ENCODE results near the gene SLC39A3.
"Not testable (repeated sequence)": the region's sequence is repeated elsewhere in the genome, so short reads cannot be mapped to it uniquely, and the experiment has no call there.

Gene SLC39A3

DNA sequence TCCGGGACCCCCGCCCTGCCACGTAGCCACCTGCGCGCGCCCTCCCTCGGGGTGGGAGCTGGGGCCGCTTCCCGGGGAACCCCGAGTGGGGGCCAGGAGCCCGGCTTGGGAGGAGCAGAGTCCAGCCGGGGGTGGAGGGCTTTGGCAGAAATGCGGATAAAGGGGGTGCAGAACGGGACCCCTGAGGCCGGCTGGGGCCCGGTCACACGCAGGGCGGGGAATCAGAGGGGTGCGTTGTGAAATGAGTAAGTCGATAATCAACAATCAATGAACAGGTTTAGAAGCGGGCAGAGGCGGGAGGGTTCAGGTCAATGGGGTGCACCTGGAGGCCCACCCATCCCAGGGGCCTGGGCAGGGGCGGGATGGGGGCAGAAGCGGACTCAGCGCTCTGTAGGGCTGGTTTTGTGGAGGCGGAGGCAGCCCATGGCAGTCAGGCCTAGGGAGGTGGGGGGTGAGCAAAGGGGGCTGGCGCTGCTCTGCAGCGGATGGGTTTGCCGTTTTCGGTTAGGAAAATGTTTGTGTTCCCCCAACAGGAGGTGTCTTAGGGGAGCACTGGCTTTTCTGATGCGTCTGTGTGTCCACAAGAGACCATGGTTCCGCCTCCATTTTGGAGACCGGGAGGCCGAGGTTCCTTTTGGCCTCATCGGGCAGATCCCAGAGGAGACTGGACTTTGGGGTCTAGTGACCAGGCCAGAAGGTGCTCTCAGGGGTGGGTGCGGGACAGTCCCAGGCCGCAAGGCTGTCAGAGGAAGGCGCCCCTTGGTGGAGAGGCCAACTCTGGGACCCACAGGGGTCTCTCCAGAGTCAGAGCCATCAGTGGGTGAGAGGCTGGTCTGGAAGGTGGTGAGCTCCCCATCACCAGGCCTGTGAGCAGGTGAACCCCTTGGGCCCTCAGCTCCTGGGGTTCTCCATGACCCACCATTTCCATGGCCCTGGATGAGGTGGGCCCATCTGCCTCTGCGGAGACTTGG is 18.0 kb downstream of the SLC39A3 start:
- DNase-seq = no peak

DNA sequence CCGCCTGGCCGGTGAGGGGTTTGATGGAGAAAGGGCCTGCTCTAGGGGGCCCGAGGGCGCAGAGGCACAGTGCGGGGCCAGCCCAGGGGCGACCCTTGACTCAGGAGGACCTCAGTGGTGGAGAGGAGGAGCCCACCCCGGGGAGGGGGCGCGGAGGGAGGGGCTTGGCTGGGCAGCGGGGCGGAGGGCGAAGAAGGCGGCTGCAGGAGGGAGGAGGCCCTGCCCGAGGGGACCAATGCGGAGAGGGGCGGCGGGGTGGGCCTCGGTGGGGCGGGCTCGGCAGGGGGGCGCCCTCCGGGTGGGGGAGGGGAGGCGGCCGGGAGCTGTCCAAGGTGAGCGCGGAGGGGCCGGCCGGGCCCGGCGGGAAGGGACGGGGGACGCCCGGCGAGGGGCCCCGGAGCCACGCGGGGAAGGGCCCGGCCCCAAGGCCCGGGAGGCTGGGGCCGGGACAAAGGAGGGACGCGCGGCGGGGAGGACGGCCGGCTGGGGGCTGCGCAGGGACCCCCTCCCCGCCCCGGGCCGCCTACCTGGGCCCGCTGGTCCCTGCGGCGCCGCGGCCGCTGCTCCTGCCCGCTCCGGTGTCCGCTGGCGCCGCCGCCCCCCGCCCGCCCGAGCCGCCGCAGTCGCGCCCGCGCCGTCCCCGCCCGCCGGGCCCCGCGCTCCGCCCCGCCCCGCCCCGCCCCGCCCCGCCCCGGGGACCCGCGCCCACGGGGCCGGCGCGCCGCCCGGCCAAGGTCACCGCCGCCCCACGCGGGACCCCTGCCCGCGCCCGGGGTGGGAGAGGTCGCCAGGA is 18.8 kb downstream of the SLC39A3 start, which contains the start of gene DIRAS1:
Gene DIRAS1, minus strand, starts transcription at position 596 of the 793 bp plus-strand sequence. CDS start 3,566 bp downstream, outside the sequence.
- no peak for DNase-seq

DNA sequence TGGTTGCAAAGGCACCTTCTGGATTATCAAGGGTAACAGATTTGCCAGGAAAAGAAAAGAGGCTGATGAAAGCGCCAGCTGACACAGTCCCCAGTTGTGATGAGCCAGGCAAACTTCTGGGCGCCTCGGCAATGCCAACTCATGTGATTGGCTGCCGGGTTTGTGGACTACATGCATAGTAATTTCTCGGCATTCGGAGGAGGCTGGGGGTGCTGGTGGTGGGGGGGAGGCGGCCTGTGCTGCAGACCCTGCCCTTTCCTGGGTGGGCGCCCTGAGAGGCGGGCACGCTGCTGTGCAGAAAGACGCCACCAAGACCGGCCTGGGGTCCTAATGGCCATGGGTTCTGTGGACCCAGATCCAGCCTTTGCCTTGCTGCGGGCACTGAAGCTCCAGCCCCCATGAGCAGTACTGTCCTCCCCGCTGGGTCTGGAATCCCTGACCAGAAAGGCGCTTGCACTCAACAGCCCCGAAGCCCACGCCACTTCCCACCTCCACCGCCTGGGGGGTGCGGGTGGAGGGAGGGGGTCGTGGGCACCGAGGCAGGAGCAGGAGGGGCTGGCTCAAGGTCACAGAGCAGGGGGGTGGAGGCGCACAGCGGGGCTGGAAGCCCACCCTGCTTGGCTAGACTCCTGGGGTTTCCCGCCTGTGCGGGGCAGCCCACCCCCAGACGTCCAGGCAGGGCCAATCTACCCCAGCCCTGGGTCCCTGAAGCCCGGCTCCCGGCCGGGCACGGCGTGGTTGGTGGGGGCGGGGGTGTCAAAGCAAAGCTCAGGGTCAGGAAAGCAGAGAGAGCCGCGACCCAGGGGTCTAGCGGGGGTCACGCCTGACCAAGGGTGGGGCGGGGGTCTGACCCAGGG is 19.7 kb downstream of the SLC39A3 start:
- DNase-seq = no peak

DNA sequence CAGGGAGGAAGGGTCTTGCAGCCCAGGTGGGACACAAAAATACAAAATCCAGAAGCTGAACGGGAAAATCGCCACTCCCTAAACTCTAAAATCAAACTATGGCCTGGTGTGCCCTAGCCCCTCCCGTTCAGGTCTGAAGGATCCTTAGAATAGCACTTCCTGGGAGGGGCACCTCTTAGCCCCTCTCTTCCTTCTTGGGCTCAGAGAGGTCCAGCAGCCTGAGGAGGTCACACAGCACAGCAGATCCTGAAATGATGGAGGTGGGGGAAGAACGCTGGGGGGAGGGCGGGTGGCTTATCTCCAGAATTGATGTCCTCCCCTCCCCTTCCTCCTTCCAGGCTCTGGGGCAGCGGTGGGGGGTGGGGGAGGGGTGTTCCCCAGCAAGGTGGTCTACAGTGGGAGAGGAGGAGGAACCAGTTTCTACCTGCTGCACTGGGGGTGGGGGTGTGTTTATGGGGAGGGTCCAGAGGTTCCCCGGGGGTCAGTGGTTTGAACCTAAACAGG is 20.5 kb downstream of the SLC39A3 start:
- DNase-seq = no peak

DNA sequence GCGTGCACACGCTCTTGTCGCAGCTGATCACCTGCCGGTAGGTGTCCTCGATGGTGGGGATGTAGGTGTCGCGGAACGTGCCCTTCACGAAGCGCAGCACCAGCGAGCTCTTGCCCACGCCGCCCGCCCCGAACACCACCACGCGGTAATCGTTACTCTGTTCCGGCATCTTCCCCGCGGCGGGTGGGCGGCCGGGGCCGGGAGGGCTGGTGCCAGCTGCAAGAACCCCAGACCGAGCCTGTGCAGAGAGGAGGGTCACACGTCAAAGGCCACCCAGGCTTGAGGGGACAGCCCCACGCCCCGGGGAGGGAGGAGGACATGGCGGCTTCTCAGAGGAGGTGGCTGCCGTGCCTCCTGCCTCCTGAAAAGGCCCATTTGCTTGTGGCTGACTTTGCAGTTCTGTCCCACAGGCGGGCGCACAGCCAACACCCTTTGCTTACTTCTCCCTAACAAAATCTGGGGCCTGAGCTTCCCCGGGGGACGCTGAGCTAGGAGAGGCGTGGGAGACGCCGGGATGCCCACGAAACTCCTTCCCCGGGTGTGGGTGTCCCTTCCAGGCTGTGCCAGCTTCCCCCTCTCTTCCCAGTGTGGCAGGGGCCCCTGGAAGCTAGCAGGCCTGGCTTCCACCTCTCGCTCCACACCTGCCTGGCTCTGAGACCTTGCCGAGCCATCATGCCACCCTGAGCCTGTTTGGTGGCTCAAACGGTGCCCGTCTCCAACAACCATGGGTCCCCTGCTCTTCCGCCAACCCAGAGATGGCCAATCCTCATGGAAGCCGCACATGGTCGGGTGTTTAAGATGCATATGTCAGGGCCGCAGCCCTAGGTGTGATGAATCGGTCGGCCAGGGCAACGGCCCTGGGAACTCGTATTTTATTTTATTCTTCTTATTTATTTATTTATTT is 21.9 kb downstream of the SLC39A3 start:
- no peak for DNase-seq

DNA sequence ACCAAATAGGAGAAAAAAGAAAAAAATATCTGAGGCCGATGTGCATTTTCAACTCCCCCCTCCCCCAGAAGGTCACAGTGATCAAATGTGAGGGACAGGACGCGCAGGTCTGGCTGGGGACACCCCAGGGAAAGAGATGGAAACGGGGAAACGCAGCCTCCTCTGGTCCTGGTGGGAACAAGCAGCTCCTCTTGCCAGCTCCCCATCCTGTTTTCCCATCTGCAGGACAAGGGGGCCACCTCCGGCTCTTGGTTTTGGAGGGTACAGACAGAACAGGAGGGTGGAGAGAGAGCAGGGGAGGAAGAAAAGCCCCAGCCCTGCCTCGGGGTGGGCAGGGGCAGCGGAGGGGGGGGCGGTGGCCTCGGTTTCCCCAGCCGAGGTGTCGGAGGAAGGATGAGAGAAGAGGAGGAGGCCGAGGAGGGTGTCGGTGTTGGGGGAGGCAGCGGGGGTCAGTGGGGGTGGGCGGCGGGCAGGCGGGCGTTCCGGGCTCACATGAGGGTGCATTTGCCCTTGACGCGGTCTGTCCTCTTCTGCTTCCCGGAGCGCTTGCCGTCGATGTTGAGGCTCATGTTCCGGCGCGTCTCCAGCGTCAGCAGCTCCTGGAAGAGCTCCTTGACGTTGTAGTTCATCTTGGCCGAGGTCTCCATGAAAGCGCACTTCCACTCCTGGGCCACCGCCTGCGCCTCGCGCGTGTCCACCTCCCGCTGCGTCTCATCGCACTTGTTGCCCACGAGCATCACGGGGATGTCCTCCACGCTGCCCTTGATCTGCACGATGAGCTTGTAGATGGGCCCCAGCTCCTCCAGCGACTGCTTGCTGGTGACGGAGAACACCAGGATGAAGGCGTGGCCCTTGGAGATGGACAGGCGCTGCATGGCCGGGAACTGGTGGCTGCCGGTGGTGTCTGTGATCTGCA is 22.8 kb downstream of the SLC39A3 start:
- DNase-seq = no peak

DNA sequence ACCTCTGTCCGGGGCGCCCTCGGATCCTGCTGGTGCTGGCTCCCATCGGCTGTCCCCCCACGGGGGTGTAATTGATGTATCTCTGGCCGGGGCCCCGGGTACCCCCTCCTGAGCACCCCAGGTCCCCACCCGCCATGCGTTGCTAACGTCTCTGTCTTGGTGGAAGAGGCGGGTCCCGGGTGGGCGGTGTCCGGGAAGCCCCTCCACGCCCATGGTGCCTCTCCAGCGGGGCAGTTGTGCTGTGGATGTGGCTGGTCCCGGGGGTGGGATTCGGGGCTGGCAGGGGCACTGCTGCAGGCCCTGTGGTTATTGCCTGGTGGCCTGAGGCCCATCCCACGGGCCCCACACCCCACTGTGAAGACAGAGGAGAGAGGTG is 23.6 kb downstream of the SLC39A3 start:
- DNase-seq = no peak

DNA sequence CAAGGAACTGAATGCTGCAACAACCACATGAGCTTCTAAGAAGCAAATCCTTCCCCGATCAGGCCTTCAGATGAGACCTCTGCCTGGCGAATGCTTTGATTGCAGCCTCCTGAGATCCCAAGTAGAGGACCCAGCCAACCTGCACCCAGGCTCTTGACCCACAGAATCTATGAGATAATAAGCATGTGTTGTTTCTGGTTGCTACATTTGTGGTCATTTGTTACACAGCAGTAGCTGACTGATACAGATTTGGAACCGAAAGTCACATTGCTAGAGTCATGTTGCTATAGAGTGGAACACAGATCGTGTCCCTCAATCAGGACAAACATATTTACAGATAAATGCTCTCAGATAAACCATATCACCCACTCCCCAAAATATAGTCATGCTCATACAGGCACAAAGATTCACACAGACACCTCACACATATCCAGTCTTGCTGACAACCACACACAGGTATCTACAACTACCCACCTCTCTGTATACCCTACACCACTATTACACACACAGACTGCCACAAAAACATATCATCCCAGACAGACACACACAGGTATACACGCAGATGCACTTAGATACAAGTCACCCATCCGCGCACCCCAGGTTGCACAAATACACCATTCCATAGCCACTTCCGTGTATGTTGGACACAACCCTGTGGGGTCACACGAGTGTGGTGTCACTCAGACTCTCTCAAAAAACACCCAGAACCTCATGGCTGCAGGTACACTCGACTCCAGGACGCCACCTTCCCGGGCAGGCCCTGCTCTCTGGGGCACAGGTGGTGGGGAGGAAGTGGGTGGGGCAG is 24.1 kb downstream of the SLC39A3 start:
- no peak for DNase-seq

DNA sequence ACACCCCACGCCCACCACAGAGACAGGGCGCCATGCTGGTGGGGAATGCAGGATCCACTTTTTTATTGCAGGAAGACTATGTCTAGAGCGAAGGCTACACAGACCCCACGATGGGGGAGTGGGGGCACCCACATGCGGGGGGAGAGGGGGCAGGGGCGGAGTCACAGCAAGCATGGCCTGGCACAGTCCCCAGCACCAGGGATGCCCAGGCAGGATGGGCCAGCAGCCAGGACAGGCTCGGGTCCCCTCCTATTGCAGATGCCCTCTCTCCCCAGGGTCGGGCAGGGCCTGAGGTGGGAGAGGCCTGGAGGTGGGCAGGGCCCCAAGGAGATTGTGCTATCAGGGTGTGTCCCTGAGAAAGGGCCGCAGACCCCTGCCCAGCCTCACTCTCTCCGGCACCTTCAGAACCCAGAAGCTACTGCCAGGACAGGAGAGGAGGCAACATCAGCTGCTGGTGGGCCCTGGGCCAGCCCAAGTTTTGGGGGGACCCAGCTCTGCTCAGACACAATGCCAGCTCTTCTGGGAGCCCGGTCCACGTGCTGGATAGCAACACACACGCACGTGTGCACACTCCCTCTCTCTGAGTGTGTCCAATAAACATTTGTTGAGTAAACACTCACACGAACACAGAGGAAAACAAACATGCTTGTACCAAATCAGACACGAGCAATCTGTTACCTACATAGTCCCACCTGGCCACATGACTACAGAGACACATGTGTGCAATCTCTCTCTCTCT is 25.1 kb downstream of the SLC39A3 start:
- DNase-seq = no peak

DNA sequence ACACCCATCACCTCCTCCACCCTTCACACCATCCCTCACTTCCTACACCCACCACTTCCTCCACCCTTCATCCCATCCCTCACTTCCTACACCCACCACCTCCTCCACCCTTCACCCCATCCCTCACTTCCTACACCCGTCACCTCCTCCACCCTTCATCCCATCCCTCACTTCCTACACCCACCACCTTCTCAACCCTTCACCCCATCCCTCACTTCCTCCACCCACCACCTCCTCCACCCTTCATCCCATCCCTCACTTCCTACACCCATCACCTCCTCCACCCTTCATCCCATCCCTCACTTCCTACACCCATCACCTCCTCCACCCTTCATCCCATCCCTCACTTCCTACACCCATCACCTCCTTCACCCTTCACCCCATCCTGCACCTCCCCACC is 25.7 kb downstream of the SLC39A3 start:
- DNase-seq = not testable (repeated sequence)

DNA sequence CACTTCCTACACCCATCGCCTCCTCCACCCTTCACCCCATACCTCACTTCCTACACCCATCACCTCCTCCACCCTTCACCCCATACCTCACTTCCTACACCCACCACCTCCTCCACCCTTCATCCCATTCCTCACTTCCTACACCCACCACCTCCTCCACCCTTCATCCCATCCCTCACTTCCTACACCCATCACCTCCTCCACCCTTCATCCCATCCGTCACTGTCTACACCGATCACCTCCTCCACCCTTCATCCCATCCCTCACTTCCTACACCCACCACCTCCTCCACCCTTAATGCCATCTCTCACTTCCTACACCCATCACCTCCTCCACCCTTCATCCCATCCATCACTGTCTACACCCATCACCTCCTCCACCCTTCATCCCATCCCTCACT is 26.6 kb downstream of the SLC39A3 start:
- not testable (repeated sequence) for DNase-seq

DNA sequence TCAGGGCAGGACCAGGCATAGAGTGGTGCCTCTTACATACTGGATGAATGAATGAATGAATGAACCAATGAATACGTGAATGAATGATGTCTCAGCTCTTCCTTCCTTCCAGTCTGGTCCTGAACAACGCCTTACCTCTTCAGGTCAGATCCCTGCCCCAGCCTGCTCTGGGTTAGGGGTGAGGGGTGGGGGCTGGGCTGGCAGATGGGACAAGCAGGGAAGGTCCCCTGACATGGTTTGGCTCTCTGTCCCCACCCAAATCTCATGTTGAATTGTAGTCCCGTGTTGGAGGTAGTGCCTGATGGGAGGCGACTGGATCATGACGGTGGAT is 28.0 kb downstream of the SLC39A3 start:
- DNase-seq = no peak

DNA sequence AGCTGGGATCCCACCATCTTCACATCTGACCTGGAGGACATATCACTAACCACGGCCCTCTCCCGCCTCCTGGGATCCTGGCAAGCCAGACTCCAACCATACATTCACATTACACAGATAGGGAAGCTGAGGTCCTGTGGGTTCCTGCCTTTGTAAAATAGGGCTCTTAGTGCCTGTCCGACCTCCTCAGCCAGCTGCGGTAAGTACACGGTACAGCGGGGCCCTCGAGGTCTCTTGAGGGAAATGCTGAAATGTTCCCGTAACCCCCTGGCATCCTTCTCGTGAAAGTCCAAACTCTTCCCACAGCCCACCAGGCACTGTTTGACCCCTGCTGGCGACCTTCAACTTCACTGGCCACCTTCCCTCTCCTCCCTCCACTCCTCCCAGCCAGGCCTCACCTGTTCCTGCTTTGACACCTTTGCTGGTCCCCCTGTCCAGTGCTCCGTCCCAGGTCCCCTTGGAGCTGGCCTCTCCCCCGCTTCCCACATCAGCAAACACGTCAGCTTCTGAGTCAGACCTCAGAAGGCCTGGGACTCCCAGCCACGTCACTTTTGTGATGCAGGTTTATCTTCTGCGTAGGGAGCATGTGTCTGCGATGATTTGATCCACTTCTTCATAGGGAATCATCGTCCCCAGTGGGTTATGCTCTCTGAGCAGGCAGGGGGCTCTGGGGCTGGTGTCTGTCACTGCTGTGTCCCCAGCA is 28.5 kb downstream of the SLC39A3 start:
- DNase-seq = no peak

DNA sequence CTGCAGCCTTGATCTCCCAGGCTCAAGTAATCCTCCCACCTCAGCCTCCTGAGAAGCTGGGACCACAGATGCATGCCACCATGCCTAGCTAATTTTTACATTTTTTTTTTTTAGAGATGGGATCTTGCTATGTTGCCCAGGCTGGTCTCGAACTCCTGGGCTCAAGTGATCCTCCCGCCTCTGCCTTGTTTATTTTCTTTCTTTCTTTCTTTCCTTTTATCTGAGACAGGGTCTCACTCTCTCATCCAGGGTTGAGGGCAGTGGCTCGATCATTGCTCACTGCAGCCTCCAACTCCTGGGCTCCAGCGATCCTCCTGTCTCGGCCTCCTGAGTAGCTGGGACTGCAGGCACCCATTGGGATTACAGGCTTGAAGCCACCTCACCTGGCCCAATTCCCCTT is 33.6 kb downstream of the SLC39A3 start:
- no peak for DNase-seq

DNA sequence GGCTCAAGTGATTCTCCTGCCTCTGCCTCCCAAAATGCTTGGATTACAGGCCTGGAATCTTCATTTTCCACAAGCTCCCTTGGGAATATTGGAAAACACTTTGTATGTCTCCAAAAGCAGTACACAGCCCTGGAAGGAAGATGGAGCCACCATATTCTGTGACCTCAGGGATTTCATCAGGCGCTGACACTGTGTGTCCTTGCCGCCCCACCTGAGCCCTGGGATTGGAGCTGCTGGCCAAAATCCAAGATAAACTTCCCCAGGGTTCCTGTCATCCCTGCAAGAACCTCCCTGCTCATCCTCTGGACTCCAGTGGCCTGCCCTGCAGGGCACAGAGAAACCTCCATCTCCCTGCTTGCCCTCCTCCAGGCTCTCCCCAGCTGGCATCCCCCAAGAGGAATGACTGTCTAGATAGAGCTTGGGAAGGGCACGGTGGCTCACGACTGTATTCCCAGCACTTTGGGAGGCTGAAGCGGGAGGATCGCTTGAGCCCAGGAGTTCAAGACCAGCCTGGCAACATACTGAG is 36.1 kb downstream of the SLC39A3 start:
- DNase-seq = no peak

DNA sequence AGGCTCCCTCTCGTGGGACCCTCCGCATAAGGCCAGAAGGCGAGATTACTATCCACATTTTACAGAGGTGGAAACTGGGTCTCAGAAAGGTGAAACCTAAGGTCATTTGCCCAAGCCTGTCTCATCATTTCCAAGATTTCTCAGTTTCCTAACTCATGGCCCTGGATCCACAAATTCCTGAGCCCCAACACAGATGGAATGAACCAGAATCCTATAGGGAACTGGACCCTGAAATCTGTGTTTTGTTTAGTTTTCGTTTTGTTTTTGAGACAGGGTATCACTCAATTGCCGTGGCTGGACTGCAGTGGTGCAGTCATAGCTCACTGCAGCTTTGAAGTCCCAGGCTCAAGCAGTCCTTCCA is 36.8 kb downstream of the SLC39A3 start:
- no peak for DNase-seq

DNA sequence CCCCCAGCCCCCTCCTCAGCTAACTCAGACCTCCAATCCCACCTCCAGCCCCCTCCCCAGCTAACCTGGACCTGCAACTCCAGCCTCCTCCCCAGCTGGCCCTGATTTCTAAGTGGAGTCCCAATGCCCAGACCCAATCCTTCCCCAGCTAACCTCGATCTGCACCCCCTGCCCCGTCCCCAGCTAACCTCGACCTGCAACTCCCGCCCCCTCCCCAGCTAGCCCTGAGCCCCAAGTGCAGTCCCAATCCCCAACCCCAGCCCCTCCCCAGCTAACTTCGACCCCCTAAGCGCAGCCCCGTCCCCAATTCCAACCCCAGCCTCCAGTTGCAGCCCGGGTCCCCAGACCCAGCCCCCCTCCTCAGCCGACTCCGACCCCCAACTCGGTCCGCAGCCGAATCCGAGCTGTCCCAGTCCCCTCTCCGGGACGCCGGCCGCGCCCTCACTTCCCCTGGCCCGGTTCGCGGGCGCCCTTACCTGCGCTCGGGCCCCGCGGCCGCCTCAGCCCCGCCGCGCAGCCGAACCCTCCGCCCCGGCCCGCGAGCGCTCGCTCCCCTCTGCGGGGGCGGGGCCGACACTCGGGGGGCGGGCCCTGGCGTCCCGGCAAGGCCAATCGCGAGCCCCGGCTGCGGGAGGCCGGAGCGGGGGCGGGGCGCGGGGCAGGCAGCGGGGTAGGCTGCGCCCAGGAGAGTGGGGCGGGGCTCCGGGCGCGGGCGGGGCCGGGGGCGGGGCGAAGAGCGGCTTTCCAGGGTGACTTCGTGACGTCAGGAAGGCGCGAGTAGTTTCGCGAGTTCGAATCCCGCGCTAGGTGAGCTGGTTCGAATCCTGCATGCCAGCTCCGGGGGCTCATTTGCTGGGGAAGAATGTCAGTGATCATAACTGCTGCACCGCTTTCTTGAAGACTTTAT is 37.4 kb downstream of the SLC39A3 start, which contains the start of gene GNG7:
Gene GNG7, minus strand, starts transcription at position 525 of the 907 bp plus-strand sequence. CDS start 182,006 bp downstream, outside the sequence.
- DNase-seq = peak; percentile 88

Data from activated effector memory CD4-positive, alpha-beta T cell treated with Interleukin-2 at 50 U/mL for 16 hours (primary cell).